Natural killer cell (primary cell): ENCODE measurements around the gene CWC27. TPM values are rescaled to one million over a fixed set of nuclear protein-coding genes. Genes with fewer than 3 reads are reported as not detected.

Source experiments
- ATAC-seq, 3 donors: fragments of 150-1000 bp in 2 of 3; fragments of 200-7000 bp in 1 of 3; cut with Tn5 transposase; 1 replicate in 1 of 3; 2 replicates in 2 of 3; pipeline ENCODE4 v1.10.0; 2021; ENCODE audit warnings: mild to moderate bottlenecking in 2 of 3, moderate library complexity in 2 of 3
- DNase-seq, 2 donors: peaks; one replicate each; pipeline versions ENCODE4 v3.0.0 to v3.0.0-alpha.2; 2013 to 2021; ENCODE audit warnings: mixed read lengths in 1 of 2
- H3K27ac ChIP-seq: one replicate; pipeline ENCODE4 v1.5.1; 2013; ENCODE audit warnings: mild to moderate bottlenecking, low read length
- H3K27me3 ChIP-seq: one replicate; pipeline ENCODE4 v1.6.1; 2013; ENCODE audit warnings: low read length; ENCODE audit not compliant: control insufficient read depth, insufficient read depth
- H3K36me3 ChIP-seq: one replicate; pipeline ENCODE4 v1.6.1; 2013; ENCODE audit warnings: low read length; ENCODE audit not compliant: control insufficient read depth, insufficient read depth
- H3K4me1 ChIP-seq: one replicate; pipeline ENCODE4 v1.6.1; 2013; ENCODE audit warnings: low read length; ENCODE audit not compliant: control insufficient read depth, insufficient read depth
- H3K4me3 ChIP-seq: one replicate; pipeline ENCODE4 v1.5.1; 2013; ENCODE audit warnings: low read length
- H3K9me3 ChIP-seq: one replicate; pipeline ENCODE4 v1.6.1; 2013; ENCODE audit warnings: low read length; ENCODE audit not compliant: control insufficient read depth, insufficient read depth
- H3K27ac Mint-ChIP-seq, 2 donors: one replicate each; pipeline ENCODE4 v1.8.0; 2022; ENCODE audit warnings: mild to moderate bottlenecking in 2 of 2, mixed read lengths in 2 of 2, moderate library complexity in 1 of 2
- H3K27me3 Mint-ChIP-seq, 2 donors: one replicate each; pipeline ENCODE4 v1.8.0; 2022; ENCODE audit warnings: low read depth in 2 of 2, mixed read lengths in 2 of 2
- H3K36me3 Mint-ChIP-seq: one replicate; pipeline ENCODE4 v1.8.0; 2022; ENCODE audit warnings: mixed read lengths
- H3K4me1 Mint-ChIP-seq, 2 donors: one replicate each; pipeline ENCODE4 v1.8.0; 2022; ENCODE audit warnings: mixed read lengths in 2 of 2
- H3K4me3 Mint-ChIP-seq: one replicate; pipeline ENCODE4 v1.8.0; 2022; ENCODE audit warnings: mild to moderate bottlenecking, moderate library complexity, mixed read lengths
- H3K9me3 Mint-ChIP-seq, 2 donors: one replicate each; pipeline ENCODE4 v1.8.0; 2022; ENCODE audit warnings: mixed read lengths in 2 of 2
- WGBS: methylation state at CpG from one replicate; pipeline ENCODE4 v1.1.7; 2013; ENCODE audit warnings: missing lambda C conversion rate; ENCODE audit not compliant: insufficient coverage; 5-methylcytosine and 5-hydroxymethylcytosine counted together
- intact Hi-C: fragments of 100-400 bp; cut with micrococcal nuclease; formaldehyde crosslinking; loops from one replicate; pipeline ENCODE4 v1.14.2; 2022
- total RNA-seq, 4 donors: library from RNA; stranded (reverse); fragments of 120-200 nt in 1 of 4; gene quantifications; one replicate each; pipeline versions ENCODE4 v1.2.3 to v1.2.4, GENCODE V29; 2013 to 2022
- TF ChIP-seq, protein P1 (sequence below): fragments of 200-600 bp; IDR thresholded peaks from one replicate; pipeline ENCODE4 v1.8.0; 2022; ENCODE audit warnings: antibody characterized with exemption

CWC27 gene
- total RNA-seq, 3 donors from 2014 or later (not counting 1 experiment from before 2014, with no cell fraction given): 21.6 to 26.3 (median 25.7) TPM

DNA sequence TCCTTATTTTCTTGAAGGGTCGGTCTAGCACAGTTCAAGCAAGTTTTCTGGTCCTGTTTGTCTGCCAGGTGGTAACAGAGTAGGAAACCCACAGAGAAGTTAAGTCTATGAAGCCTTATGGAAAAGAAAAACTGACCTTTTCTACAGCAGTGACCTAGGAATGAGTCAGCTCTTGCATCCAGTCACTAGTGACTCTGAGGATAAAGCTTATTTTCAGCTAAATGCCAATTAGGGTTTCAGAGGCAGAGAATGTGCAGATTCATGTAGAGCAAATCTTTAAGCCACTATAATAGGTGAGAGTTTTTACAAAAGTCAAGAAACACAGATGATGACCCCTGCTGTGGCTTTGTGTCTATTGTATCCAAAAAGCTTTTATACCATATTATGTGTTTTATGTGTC is 100.7 kb downstream of the CWC27 start:
- Histone ChIP-seq H3K27me3 (no peaks in the 10 kb centered on the region), H3K4me1 (no peaks in the 10 kb centered on the region), H3K4me3 (no peak overlapping the region), H3K9me3 (no peaks in the 10 kb centered on the region), H3K36me3 (no peaks in the 10 kb centered on the region), H3K27ac (no peak overlapping the region)
- no peak overlapping the region for H3K27ac Mint-ChIP-seq
- intact Hi-C loops: no loop called here
- WGBS: 93% methylated on average over 1 of the region's 1 CpG
- TF ChIP-seq, protein P1, sequence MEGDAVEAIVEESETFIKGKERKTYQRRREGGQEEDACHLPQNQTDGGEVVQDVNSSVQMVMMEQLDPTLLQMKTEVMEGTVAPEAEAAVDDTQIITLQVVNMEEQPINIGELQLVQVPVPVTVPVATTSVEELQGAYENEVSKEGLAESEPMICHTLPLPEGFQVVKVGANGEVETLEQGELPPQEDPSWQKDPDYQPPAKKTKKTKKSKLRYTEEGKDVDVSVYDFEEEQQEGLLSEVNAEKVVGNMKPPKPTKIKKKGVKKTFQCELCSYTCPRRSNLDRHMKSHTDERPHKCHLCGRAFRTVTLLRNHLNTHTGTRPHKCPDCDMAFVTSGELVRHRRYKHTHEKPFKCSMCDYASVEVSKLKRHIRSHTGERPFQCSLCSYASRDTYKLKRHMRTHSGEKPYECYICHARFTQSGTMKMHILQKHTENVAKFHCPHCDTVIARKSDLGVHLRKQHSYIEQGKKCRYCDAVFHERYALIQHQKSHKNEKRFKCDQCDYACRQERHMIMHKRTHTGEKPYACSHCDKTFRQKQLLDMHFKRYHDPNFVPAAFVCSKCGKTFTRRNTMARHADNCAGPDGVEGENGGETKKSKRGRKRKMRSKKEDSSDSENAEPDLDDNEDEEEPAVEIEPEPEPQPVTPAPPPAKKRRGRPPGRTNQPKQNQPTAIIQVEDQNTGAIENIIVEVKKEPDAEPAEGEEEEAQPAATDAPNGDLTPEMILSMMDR: no peak
- ATAC-seq (no peak), DNase-seq (no peak)
- H3K9me3 Mint-ChIP-seq: no peaks in the 10 kb centered on the region
- H3K27me3 Mint-ChIP-seq: no peaks in the 10 kb centered on the region
- peaks cover 4 to 6% of the 10 kb centered on the region in 2 donors for H3K4me1 Mint-ChIP-seq
- H3K36me3 Mint-ChIP-seq: no peaks in the 10 kb centered on the region
- no peak overlapping the region for H3K4me3 Mint-ChIP-seq

DNA sequence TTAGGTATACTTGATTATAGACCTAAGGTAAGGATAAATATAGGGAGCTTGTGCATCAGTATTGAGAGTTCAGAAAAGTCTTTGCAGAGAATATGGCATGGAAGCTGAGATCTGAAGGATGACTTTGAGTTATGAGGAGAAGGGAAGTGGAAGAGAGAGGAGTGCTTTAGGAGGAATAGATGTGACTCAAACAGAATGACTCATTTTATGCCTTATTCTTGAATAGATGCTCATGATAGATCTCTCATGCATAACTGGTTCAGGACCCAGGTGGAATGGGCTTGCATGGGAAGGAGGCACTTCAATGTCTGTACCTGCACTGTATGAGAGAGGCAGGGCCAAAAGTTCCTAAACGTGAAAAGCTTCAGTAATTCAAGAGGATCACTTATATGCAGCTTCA is 103.3 kb downstream of the CWC27 start:
- no peaks in the 10 kb centered on the region for H3K9me3 Mint-ChIP-seq
- Histone ChIP-seq H3K36me3 (no peaks in the 10 kb centered on the region), H3K27me3 (no peaks in the 10 kb centered on the region), H3K4me1 (no peaks in the 10 kb centered on the region), H3K4me3 (no peak overlapping the region), H3K27ac (no peak overlapping the region), H3K9me3 (no peaks in the 10 kb centered on the region)
- no peaks in the 10 kb centered on the region for H3K4me1 Mint-ChIP-seq
- ATAC-seq: no peak
- no peak overlapping the region for H3K4me3 Mint-ChIP-seq
- no peaks in the 10 kb centered on the region for H3K36me3 Mint-ChIP-seq
- DNase-seq: no peak
- TF ChIP-seq, protein P1: no peak
- WGBS: 100% methylated on average over 1 of the region's 1 CpG
- intact Hi-C loops: no loop called here
- H3K27ac Mint-ChIP-seq: no peak overlapping the region
- no peaks in the 10 kb centered on the region for H3K27me3 Mint-ChIP-seq

DNA sequence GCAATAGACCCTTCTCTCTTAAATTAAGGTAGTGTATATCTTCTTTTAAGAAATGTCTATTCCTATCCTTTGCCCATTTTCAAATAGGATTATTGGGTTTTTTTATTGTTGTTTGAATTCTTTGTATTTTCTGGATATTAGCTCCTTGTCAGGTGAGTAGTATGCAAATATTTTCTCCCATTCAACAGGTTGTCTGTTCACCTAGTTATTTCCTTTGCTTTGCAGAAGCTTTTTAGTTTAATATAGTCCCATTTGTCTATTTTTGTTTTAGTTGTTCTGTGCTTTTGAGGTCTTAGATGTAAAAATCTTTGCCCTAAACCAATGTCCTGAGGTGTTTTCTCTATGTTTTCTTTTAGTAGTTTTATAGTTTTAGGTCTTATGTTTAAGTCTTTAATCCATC is 104.7 kb downstream of the CWC27 start:
- no peak overlapping the region for H3K4me3 Mint-ChIP-seq
- H3K9me3 Mint-ChIP-seq: no peaks in the 10 kb centered on the region
- no peak overlapping the region for H3K27ac Mint-ChIP-seq
- Histone ChIP-seq H3K4me1 (no peaks in the 10 kb centered on the region), H3K27ac (no peak overlapping the region), H3K9me3 (no peaks in the 10 kb centered on the region), H3K4me3 (no peak overlapping the region), H3K36me3 (no peaks in the 10 kb centered on the region), H3K27me3 (no peaks in the 10 kb centered on the region)
- intact Hi-C loops: no loop called here
- TF ChIP-seq, protein P1: no peak
- H3K27me3 Mint-ChIP-seq: no peaks in the 10 kb centered on the region
- H3K4me1 Mint-ChIP-seq: no peaks in the 10 kb centered on the region
- no peak for ATAC-seq
- DNase-seq: no peak
- H3K36me3 Mint-ChIP-seq: no peaks in the 10 kb centered on the region

DNA sequence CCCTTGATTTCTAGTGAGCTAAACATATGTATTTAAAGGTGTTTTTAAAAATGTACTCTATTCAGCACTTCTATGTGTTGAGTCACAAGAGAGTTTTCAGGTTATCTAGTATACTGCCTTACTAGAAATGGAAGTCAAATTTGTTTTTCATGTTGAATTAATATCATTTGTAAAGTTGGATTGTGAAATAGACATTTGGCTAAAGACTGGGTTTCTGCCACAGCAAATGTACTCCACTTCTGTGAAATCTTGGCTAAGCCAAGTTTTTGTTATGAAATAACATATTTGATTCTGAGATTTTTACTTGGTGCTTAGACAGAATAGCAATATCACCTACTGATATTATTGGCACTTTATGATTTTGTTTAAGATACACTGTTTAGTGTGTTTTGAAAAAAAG is 106.0 kb downstream of the CWC27 start:
- H3K27me3 Mint-ChIP-seq: no peaks in the 10 kb centered on the region
- no peaks in the 10 kb centered on the region for H3K9me3 Mint-ChIP-seq
- H3K36me3 Mint-ChIP-seq: no peaks in the 10 kb centered on the region
- no peak overlapping the region for H3K4me3 Mint-ChIP-seq
- H3K4me1 Mint-ChIP-seq: no peaks in the 10 kb centered on the region
- DNase-seq (no peak), ATAC-seq (no peak)
- no peaks in the 10 kb centered on the region for H3K4me1 ChIP-seq
- no peaks in the 10 kb centered on the region for H3K27me3 ChIP-seq
- H3K36me3 ChIP-seq: no peaks in the 10 kb centered on the region
- TF ChIP-seq, protein P1: no peak
- no peak overlapping the region for H3K27ac ChIP-seq
- H3K4me3 ChIP-seq: no peak overlapping the region
- no peaks in the 10 kb centered on the region for H3K9me3 ChIP-seq
- no peak overlapping the region for H3K27ac Mint-ChIP-seq
- intact Hi-C loops: no loop called here
